SU-DHL-6 (cell line): ENCODE results near the gene ALG8.
"Not testable (repeated sequence)": the region's sequence is repeated elsewhere in the genome, so short reads cannot be mapped to it uniquely, and the experiment has no call there.

Experiments
- CTCF ChIP-seq: fragments of 200-600 bp; sonication (generic); IDR thresholded peaks from one replicate; pipeline ENCODE4 v1.5.1; 2017; ENCODE audit warnings: antibody characterized with exemption, mild to moderate bottlenecking, low read length, moderate library complexity; ENCODE audit not compliant: insufficient read depth, poor library complexity, severe bottlenecking
- EZH2phosphoT487 ChIP-seq: fragments of 200-600 bp; sonication (generic), shearing (Covaris generic); conservative IDR thresholded peaks from 2 replicates; pipeline ENCODE4 v1.6.1; 2018; ENCODE audit warnings: mild to moderate bottlenecking, antibody characterized with exemption, low read length, moderate library complexity, mixed read lengths

DNA sequence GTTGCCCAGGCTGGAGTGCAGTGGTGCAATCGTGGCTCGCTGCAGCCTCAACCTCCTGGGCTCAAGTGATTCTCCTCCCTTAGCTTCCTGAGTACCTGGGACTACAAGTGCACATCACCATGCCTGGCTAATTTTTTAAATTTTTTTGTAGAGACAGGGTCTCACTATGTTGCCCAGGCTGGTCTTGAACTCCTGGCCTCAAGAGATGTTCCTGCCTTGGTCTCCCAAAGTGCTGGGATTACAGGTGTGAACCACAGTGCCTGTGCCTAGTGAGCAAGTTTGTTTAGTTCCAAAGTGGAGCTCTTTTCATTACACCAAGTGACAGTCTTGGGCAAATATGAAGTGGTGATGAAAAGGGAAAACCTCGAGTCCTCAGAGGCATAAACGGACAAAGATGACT, 61.8 kb downstream of the ALG8 start:
- not testable (repeated sequence) for TF ChIP-seq CTCF, EZH2phosphoT487
